Stimulated activated CD4-positive, alpha-beta T cell treated with anti-CD3 and anti-CD28 coated beads, TNF-alpha, amount 100 ng/mL, for 24 hours (primary cell): ENCODE data around the gene ANKRD34A.

Source experiments
- DNase-seq, 3 experiments: peaks; one replicate each; pipeline ENCODE4 v3.0.0-alpha.2; 2020; ENCODE audit warnings: low read depth in 3 of 3

Gene ANKRD34A

GRCh38 chr1:145972580-145972979, 8.2 kb upstream of the ANKRD34A start:
- no peak for DNase-seq

GRCh38 chr1:145967288-145967687, 2.9 kb upstream of the ANKRD34A start:
- DNase-seq: no peak

GRCh38 chr1:145965119-145965744, 857 bp upstream of the ANKRD34A start:
- no peak for DNase-seq

DNA sequence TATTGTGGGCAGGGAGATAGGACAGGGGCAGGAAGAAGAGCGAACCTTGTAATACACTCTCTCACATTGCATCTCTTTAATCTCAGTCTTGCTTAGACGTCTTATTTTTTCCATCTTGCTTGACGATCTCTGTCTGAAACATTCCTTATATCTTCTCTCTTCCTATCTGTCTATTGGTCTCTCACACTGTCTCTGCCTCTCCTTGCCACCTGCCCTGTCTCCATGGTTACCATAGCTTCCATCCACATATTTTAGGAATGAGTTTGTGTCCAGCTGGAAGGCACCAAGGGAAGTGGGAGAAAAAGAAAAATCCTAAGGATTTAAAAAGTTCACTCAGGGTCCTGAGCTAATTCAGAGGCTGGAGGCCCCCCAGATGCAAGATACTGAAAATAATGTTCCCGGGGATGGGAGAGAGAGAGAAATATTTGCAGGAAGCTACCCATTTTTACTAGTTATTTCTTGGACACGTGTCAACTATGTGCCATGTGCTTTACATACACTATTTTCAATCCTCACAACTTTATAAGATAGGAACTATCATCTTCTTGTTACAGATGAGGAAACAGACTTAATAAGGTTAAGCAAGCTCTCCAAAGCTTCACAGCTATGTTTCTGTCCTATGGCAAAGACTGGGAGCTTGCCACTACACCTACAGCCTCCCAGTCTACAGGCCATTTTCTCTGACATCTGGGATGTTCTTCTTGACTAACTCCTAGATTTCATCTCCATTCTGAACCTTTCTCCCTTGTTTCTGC, 933 bp downstream of the ANKRD34A start:
- DNase-seq: no peak

DNA sequence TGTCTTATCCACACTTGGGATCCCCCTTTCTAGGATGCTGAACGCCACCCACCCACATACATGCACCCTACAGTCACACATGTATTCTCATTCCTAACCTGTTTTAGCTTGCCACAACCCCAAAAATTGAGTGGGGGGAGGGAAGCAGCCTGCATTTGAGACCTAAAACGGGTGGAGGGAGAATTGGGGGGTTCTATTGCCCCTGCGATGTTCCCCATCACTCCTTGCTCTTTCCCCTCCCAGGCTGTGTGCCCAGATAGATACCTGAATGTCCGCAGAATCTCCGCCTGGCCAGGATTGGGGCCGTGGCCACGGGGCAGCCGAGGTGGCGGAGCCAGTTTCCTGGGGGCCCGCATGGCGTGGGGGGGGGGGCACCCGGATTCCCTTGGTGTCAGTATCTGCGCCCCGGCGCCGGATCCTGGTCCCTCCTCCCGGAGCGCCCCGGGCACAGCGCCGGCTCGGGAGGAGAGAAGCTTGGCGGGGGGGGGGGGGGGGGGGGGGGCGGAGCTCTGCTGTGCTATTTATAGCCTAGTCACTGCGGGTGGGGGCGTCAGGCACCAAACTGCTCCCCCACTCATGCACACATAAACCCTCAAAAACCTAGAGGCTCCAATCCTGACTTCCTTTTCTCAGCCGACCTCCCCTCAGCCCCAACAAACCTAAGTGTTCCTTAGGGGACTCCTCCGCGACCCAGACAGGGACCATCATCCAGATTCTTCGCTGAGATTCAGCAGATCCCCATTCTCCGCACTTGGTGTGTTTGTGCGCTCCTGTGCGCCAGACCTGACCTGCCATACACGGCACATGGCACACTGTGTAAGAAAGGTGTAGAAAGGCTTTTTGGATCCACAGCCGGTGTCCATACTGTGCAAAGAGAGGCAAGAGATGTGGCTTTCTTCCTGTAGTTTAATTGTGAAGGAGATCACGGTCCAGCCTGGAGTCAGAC, 1.9 kb downstream of the ANKRD34A start:
- peak in 1 of 3 experiments; percentile 37 for DNase-seq

- DNase-seq: peak; percentile 30 to 70 (median 41)
These were observed 2.8 kb downstream of the ANKRD34A start for GRCh38 chr1:145961425-145962156.

GRCh38 chr1:145961109-145961424, 3.3 kb downstream of the ANKRD34A start:
- DNase-seq: no peak

GRCh38 chr1:145960468-145961108, 3.8 kb downstream of the ANKRD34A start:
- DNase-seq: peak in 1 of 3 experiments; percentile 48

DNA sequence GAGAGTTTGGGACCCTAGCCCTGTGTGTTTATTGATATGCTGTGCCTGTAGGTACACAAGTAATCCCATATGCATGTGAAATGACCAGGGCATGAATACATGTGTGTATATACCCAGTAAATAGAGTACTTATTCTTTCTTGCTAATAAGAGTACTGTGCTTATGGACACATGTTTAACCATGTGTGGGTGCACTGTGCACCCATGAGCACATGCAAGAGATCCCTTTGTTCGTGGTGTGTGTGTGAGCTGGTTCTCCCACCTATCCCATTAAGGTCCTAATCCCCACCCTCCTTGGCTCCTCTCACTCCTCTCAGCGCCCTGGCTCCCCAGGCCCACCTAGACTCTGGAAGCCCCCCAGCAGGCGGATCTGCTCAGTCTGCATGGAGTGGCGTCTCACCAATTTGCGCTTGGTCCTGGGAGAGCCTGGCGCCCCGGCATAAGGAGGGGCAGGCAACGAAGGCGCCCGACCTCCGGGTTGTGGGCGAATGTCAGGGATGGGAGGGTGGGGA, 4.4 kb downstream of the ANKRD34A start:
- DNase-seq: no peak

GRCh38 chr1:145959333-145959732, 5.0 kb downstream of the ANKRD34A start:
- DNase-seq: no peak

DNA sequence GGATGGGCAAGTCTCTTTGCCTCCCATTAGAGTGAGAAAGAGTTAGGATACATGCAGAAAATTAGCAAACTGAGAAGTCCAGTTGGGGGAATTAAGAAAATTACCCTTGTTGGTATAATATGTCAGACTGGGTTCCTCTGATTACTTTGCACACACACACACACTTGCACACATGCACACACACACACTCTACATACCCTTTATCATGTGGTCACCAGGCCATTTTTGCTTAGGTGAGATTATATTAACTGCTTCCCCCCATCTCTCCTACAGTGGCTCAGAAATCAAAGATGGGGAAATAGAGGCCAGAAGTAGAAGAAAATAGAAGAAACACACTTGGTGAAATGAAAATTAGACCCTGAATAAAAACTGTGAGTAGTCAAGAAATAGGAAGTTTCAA, 5.6 kb downstream of the ANKRD34A start:
- no peak for DNase-seq

DNA sequence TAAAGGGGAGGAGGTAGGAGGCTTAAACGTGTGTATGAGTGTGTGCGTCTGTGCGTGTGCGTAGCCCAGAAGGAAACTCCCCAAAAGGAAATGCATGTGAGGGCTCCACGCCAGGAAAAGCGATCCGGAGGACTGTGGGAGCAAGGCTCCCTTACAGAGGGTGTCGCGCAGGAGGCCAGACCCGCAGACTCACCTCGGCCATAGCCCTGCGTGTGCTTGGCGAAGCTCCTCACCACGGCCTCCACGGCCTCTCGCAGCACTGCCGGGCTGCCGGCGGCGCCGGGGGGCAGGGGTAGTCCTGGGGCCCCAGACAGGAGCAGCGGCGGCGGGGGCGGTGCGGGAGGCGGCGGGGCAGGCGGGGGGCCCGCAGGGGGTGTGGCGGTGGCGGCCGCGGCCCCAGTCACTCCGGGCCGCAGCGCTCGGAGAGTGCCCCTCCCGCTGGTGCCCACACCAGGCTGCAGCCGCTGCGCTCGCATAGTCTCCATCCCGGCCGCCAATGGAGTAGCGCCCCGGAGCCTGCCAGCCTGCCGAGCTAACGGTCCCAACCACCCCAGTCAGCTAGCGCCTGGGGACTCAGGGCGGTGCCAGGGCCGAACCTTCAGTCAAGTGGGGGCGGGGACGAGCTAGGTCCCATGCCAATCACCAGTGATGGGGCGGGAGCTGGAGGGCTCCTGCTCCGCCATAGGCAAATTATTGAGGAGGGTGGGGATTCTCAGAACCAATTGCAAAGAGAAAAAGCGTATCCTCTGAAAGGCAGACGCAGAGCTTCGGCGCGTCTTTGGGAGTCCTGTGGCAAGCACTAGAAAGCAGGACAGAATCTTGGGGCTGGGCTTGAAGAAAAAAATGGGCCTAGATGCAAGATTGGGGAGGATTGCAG, 6.7 kb downstream of the ANKRD34A start, which contains the start of gene LIX1L:
TSS of gene LIX1L (minus strand) at position 575 of the 877 bp plus-strand sequence. CDS start at position 485, 90 bp downstream.
- peak; percentile 87 to 95 (median 92) for DNase-seq

DNA sequence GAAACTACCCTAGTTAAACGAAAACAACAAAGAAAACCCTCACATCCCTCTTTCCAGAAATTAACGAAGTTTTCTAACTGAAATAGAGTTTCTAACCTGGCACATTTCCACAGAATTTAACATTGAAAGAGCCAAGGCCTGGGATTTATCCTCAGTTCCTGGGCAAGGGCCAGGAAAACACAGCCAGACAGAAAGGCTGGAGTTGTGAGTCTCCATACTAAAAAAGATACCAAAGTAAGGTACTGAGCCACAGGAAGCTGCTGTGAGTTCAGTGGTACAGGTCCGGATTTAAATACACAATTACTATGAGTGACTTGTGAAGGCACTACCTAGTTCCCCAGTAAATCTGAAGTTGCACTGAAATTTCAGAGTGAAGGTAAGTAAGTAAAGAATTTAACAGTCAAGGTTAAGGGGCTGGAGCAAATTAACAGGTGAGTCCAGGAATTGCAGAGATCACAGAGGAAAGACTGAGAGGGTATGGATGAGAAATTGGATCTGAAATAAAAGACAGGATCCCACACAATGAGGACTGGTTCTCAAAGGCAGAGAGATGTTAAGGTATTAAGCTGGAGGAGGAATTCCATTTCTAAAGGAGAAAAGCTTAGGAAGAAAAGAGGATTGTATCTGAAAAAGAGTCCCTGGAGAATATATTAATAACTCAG, 7.5 kb downstream of the ANKRD34A start:
- no peak for DNase-seq

GRCh38 chr1:145956361-145956760, 8.0 kb downstream of the ANKRD34A start:
- no peak for DNase-seq

DNA sequence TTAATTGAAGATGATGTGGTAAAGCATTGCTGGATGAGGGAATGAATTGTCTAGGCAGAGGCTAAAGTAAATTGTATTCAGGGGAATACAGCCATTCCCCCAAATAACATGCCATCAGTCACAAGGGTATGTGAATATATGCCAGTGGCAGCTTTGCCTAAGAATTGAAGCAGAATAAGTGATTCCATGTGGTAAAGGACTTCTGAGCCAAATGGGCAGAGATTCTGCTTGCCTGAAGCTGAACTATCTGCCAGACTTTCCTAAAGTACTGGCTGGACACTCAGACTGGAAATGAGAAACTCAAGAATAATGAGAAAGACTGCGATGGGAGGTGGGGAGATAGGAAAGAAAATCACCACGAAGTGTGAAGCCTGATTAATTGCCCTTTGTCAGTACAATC, 8.9 kb downstream of the ANKRD34A start:
- no peak for DNase-seq

DNA sequence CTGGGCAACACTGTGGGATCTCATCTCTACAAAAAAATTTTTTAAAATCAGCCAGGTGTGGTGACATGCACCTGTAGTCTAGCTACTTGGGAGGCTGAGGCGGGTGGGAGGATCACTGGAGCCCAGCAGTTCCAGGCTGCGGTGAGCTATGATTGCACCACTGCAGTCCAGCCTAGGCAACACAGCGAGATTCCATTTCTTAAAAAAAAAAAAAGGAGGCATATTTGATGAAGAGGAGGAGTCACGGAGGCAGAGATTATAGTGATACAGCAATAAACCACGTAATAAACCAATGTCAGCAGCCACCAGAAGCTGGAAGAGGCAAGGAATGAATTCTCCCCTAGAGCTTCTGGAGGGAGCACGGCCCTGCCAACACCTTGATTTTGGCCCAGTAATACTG, 10.5 kb downstream of the ANKRD34A start:
- no peak for DNase-seq

DNA sequence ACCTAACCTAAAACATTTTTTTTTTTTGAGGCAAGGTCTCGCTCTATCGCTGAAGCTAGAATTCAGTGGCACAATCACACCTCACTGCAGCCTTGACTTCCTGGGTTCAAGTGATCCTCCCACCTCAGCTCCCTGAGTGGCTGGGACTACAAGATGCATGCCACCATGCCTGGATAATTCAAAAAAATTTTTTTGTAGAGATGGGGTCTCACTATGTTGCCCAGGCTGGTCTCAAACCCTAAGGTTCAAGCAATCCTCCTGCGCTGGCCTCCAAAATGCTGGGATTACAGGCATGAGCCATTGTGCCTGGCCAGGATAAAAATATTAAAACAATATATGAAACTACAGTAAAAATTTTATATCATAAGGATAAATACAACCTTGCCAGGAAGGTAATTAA, 11.5 kb downstream of the ANKRD34A start:
- DNase-seq: no peak

GRCh38 chr1:145951526-145951925, 12.8 kb downstream of the ANKRD34A start:
- DNase-seq: no peak

GRCh38 chr1:145949219-145949618, 15.2 kb downstream of the ANKRD34A start:
- no peak for DNase-seq
